ENCODE measurements around the gene NEO1.
"Not testable (repeated sequence)": the region's sequence is repeated elsewhere in the genome, so short reads cannot be mapped to it uniquely, and the experiment has no call there.

The NEO1 gene

DNA sequence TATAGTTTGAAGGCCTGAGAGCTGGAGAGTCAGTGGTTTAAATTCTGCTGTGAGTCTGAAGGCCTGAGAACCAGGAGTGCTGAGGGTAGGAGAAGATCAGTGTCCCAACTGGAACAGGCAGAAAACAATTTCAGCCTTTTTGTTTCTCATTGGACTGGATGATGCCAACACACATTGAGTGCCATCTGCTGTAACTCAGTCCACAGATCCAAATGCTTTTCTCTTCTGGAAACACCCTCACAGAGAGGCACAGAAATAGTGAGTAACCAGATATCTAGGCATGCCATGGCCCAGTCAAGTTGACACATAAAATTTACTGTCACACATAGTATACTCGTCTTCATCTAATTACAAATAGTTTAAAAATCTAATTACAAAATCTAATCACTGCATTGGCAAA, 100.8 kb downstream of the NEO1 start:
- DNase-seq (ENCODE audit: low spot score) = no peak
- TF ChIP-seq, protein P1, sequence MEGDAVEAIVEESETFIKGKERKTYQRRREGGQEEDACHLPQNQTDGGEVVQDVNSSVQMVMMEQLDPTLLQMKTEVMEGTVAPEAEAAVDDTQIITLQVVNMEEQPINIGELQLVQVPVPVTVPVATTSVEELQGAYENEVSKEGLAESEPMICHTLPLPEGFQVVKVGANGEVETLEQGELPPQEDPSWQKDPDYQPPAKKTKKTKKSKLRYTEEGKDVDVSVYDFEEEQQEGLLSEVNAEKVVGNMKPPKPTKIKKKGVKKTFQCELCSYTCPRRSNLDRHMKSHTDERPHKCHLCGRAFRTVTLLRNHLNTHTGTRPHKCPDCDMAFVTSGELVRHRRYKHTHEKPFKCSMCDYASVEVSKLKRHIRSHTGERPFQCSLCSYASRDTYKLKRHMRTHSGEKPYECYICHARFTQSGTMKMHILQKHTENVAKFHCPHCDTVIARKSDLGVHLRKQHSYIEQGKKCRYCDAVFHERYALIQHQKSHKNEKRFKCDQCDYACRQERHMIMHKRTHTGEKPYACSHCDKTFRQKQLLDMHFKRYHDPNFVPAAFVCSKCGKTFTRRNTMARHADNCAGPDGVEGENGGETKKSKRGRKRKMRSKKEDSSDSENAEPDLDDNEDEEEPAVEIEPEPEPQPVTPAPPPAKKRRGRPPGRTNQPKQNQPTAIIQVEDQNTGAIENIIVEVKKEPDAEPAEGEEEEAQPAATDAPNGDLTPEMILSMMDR (IDR thresholded peaks at IDR 0.05; ENCODE audit: extremely low read depth, missing control alignments) = no peak

GRCh38 chr15:73153447-73153846, 101.2 kb downstream of the NEO1 start:
- no peak for DNase-seq (ENCODE audit: low spot score)
- TF ChIP-seq, protein P1 (IDR thresholded peaks at IDR 0.05; ENCODE audit: extremely low read depth, missing control alignments) = no peak

DNA sequence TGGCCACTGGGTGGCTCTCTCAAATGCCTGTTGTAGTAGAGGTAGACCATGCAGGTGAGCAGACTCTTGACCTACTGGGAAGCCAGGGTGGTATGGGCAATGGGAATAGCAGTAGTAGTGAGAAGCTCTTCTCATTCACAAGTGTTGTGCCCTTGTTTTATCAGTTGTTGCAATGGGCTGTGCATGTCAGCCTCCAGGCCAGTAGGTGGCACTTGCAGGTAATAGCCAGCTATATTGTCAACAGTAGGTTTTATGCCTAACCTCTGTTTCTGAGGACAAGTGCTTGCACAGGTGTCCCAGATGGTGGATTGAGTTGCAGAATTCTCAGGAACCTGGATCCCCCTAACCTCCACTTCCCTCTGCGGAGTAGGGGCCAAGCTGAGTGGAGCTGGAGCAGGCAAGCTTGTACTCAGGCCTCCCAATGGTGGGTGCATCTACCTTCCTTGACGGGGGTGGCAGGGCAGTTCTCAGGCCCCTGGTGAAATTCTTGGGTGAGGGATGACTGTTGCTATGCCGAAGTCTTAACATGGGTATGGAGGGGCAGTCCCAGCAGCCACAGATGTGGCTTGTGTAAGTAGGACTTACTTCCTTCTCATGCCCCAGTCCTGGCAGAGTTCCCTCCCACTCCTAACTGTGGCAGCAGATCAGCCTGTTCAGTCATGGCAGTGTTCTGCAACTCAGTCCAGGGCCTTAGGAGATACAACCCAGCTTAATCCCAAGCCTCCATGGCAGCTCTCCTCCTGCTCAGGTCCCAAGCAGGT, 104.3 kb downstream of the NEO1 start:
- TF ChIP-seq, protein P1 (IDR thresholded peaks at IDR 0.05; ENCODE audit: extremely low read depth, missing control alignments) = no peak
- DNase-seq (ENCODE audit: low spot score) = no peak

- DNase-seq (ENCODE audit: low spot score) = no peak
- TF ChIP-seq, protein P1 (IDR thresholded peaks at IDR 0.05; ENCODE audit: extremely low read depth, missing control alignments) = no peak
Measured at GRCh38 chr15:73161546-73161945, 109.3 kb downstream of the NEO1 start.

- TF ChIP-seq, protein P1 (IDR thresholded peaks at IDR 0.05; ENCODE audit: extremely low read depth, missing control alignments) = no peak
- no peak for DNase-seq (ENCODE audit: low spot score)
Measured at GRCh38 chr15:73165435-73165834, 113.2 kb downstream of the NEO1 start.

DNA sequence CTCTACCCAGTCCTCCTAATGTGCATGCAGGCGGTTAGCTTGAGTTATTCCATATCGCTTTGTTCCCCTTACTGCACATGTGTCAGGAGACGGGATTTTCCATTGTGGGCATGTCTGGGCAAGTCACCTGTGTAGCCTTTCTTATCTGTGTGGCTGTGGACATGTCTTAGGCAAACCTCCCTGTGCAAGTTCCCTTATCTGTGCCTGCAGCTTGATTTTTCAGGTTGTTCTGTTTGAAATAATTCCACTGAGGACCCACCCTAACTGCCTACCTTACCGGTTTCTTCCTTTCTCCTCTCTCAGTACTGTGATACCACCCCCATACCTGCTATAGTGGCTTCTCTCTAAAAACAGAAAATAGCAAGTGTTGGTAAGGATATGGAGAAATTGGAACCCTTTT, 113.6 kb downstream of the NEO1 start:
- TF ChIP-seq, protein P1 (IDR thresholded peaks at IDR 0.05; ENCODE audit: extremely low read depth, missing control alignments) = no peak

DNA sequence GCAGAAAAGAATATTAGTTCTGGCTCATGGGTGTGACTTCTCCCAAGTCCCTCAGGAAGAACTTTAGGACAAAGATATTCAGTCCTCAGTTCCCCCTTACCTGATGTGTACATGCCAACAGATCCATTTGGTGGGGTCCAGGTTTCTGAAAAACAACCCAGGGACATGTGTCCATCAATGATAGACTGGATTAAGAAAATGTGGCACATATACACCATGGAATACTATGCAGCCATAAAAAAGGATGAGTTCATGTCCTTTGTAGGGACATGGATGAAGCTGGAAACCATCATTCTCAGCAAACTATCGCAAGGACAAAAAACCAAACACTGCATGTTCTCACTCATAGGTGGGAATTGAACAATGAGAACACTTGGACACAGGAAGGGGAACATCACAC, 114.4 kb downstream of the NEO1 start:
- DNase-seq (ENCODE audit: low spot score) = not testable (repeated sequence)

More for the DNA sequence above, 113.6 kb downstream of the NEO1 start:
- no peak for DNase-seq (ENCODE audit: low spot score)

DNA sequence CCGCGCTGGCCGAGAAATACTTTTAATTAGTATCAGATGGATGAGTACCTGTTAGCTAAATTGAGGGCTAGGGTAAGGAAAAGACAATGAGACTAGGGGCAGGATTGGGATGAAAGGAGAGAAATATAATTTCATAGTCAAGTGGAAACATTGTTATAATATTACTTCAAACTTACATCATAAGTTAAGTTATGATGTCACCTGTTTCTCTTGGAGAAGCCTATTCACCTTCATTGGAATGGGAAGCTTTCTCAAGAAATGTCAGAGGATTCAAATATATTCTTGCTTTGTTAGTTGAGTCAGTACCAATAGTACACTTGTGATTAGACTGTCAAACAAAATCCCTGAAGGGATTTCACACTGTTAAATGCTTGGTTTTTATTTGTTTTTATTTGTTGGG, 116.2 kb downstream of the NEO1 start:
- no peak for DNase-seq (ENCODE audit: low spot score)
- TF ChIP-seq, protein P1 (IDR thresholded peaks at IDR 0.05; ENCODE audit: extremely low read depth, missing control alignments) = no peak

Data from GM20000 (cell line).